HG03159 (cell line): ENCODE results near the gene SHCBP1L.
"Not testable (repeated sequence)": the region's sequence is repeated elsewhere in the genome, so short reads cannot be mapped to it uniquely, and the experiment has no call there.

Experiments
- ATAC-seq: cut with Tn5 transposase; IDR thresholded peaks from one replicate; pipeline ENCODE4 v1.9.1; 2021; ENCODE audit warnings: mild to moderate bottlenecking, moderate library complexity; ENCODE audit not compliant: unreplicated experiment

Gene SHCBP1L

DNA sequence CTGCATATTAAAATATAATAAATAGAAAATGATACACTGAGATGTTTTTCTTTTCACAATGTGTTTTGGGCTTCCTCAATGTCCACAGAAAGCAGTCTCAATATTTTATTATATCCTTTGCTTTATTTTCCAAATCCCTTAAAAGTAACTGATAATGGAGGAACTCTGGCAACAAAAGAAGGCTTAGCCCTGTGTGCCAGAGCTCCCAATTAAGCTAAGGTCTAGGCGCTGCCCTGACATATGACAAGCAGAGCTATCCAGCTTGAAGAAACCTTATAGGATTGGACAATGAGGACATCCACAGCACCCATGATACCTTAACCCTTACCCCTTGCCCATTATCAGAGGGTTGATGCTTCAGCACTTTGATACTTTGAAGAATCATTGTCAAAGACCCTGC, 12.9 kb upstream of the SHCBP1L start:
- ATAC-seq, result no peak

DNA sequence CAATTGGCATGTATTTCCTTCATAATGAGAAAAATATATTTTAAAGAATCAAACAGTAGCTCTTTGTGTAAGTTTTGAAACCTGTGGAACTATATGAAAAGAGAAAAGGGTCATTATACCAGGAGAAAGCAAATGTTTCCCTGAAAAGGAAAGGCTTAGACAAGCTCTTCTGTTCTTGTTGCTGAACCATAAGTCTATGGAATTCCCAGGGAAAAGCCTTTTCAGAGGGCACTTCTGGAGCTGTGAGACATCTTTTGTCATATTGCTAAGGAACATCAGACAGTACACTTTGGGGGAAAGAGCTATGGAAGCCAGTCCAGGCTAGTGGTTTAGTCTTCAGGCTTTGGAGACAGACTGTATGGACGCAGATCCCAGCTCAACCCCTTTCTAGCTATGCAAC, 12.1 kb upstream of the SHCBP1L start:
- no peak for ATAC-seq

DNA sequence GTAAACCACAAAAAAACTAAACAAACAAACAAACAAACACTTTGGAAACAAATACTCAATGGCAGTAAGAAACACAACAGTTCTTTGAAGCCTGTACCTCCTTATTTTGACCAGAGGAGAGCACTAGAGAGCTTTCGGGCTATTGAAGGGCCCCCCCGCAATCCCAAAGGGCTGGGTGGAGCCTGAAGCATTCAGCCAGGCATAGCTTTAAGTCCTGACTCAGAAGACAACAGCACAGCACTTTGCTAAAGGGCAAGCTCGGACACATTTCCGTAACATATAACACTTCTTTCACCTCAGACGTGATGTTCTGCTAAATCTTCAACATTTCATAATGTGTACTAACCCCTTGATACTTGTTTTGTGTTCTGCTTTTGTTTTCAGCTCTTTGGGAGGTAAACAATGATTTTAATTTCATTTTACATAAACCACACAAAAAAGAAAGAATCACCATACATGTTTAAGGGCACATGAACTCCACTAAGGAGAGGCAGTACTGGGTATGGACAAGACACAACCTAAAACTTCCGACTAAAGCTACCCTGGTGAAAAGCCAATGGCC, 9.7 kb upstream of the SHCBP1L start:
- ATAC-seq, result peak; percentile 91

DNA sequence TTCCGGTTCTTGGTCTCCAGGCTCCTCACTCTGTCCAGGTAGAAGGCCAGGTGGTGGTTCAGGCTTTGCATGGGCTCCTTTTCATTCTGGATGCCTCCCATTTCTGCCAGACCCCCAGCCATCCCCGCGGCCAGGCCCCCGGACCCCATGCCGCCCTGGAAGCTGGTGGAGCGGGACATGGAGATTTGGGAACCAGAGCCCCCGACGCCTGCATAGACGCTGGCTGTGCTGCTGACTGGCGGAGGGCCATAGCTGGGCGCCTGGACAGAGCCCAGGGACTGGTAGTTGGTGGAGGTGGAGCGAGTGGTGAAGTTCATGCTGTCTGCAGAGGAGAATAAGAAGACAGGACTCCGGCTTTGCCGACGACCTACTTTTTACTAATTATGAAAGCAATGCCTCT, 7.1 kb upstream of the SHCBP1L start:
- no peak for ATAC-seq

DNA sequence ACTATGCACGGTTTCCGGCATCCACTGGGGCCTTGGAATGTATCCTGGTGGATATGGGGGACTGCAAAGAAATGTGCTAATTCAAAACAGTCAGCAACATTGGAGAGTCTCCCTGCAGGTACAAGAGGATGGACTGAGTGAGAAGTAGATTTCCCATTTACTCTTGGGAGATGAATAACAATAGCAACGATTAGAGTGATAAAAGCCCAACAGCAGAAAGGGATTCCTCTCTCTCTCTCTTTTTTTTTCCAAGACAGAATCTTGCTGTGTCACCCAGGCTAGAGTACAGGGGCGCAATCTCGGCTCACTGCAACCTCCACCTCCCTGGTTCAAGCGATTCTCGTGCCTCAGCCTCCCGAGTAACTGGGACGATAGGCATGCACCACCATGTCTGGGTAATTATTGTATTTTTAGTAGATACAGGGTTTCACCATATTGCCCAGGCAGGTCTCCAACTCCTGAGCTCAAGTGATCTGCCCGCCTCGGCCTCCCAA, 5.0 kb upstream of the SHCBP1L start:
- ATAC-seq, result no peak

DNA sequence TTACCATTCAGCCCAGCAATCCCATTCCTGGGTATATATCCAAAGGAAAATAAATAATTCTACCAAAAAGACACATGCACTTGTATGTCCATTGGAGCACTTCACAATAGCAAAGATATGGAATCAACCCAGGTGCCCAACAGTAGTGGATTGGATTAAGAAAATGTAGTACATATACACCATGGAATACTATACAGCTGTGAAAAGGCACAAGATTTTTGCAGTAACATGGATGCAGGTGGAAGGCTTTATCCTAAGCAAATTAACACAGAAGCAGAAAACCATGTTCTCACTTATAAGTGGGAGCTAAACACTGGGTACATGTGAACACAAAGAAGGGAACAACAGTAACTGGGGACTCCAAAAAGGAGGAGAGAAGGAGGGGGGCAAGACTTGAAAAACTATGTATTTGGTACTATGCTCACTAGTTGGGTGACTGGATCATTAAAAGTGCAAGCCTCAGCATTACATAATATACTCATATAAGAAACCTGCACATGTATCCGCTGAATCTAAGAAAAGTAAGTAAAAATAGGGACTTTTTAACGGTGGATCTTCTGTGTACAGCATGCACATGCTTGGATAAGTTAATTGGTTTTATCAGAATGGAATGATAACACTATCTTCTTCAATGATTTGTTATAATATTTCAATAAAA, 3.9 kb upstream of the SHCBP1L start:
- ATAC-seq, result no peak

DNA sequence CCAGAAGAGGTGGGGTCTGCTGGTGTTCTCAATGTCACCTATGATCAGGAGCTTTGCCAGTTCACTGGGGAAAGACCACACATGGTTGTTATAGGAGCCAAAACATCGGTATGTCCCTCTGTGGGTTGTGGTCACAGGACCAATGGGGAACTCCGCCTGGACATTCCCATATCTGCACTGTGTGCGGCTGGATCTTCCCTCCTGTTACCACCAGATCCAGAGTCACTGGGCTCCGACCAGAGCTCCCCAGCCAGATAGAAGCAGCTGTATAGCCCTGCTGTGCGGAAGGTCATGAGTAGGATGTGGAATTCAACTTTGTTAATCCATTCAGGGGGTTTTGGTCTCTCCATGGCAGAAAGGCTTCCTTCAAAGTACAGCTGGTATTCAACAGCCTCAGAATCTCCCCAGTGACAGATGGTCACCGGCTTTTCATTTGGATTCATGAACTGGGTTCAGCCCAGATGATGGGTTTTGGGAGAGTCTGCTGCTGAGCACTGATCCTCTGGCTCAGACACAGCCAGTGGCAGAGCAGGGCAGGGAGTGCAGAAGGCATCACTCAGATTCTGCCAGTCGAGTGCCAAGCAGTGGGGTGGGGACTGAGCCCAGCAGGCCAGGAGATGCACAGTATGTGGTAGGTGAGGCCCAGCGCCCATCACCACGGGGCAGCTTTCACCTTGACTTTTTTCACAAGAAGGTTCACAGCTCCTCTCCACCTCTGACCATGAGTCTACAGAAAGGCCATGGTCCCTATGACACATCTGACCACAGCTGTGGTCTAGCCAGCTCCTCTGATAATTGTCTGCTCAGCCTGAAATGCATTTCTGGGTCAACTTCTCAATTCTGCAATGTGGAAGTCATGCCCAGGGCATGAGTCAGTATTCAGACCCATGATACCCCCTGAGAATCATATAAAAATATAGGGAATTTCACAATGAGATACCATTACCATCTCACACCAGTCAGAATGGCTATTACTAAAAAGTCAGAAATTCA, 2.9 kb upstream of the SHCBP1L start:
- no peak for ATAC-seq

DNA sequence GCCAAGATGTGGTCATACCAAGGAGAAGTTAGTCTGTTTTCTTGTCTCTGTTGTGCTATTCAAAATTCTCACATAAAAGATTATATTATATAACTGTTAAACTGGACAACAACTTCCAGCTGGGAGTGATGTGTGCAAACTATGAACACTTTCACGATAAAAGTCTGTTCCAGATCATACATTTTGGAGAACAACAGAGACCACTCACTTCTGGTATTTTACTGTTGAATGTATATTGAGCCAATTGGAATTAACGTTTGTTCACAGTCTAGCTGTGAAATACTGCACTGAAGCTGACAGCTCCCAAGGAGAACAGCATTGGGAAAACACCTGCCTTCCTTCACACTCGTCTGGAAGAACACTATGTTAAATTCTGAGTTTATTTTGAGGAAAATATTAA, 860 bp upstream of the SHCBP1L start:
- ATAC-seq, result no peak

DNA sequence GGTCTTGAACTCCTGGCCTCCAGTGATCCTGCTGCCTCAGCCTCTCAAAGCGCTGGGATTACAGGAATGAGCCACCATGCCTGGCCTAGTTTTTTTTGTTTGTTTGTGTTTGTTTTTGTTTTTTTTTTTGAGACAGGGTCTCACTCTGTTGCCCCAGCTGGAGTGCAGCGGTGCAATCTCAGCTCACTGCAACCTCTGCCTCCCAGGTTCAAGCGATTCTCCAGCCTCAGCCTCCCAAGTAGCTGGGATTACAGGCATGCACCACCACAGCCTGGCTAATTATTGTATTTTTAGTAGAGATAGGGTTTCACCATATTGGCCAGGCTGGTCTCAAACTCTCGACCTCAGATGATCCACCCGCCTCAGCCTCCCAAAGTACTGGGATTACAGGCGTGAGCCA, 9.6 kb downstream of the SHCBP1L start:
- ATAC-seq, result not testable (repeated sequence)

DNA sequence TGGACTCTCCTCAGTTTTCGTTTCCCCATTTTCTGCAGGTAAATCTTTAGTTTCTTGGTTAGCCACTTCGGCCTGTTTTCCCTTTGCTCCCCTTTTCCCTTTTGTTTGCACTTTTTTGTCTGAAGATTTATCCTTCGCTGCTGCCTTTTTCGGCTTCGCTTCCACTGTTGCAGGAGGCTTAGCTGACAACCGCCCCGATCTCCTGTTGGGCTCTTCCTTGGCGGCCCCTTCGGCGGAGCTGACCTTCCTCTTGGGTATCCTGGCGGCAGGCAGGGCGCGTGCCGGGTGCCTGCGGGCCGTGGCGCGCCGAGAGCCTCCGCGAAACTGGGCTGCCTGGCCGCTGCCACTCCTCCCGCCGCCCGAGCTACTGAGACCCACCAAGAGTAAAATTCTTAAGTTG, 10.8 kb downstream of the SHCBP1L start:
- not testable (repeated sequence) for ATAC-seq

DNA sequence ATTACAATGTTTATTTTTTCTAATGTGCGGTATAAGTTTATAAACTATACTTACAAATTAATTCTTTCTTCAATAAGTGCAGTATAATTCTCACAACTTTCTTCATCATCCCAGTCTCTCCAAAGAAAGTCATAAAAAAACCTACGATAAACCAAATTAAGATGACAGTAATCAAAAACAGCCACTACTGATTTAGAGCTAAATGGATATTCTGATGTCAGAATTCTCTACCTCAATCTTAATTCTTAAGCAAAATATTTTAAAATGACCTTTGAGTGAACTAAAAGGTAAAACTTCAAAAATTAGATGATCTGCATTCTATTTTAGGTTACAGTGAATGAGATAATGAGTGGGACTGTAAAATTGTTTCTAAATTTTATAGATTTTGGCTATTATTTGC, 13.6 kb downstream of the SHCBP1L start:
- no peak for ATAC-seq

DNA sequence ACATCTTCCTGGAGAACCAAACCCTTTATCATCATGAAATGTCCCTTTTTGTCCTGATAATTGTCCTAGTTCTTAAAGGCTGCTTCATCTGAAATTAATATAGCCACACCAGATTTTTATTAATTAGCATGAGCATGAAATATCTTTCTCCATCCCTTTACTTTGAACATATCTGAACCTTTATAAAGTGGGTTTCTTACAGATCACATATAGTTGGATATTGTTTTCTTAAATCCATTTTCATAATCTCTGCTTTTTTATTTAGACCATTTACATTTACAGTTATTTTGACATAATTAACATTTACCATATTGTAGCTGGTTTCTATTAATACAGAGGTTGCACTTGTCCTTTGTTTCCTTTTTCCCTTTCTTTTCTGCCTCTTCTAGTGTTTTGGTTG, 17.2 kb downstream of the SHCBP1L start:
- ATAC-seq, result no peak

DNA sequence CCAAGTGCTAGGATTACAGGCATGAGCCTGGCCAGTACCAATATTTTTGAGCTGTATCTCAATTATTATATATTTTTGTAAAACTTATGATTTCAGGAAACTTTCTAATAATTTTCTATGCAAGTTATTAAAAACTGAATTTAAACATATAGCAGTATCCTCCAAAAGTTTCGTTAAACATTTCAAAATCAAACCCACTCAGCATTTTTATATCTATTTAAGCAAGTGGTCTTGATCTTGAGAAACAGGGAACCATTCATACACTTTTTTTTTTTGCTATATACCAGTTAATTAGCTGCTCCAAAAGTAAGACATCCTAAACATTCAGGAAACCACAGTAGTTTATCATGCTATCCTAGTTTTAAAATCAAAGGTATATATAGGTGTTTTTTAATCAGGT, 22.0 kb downstream of the SHCBP1L start:
- no peak for ATAC-seq

DNA sequence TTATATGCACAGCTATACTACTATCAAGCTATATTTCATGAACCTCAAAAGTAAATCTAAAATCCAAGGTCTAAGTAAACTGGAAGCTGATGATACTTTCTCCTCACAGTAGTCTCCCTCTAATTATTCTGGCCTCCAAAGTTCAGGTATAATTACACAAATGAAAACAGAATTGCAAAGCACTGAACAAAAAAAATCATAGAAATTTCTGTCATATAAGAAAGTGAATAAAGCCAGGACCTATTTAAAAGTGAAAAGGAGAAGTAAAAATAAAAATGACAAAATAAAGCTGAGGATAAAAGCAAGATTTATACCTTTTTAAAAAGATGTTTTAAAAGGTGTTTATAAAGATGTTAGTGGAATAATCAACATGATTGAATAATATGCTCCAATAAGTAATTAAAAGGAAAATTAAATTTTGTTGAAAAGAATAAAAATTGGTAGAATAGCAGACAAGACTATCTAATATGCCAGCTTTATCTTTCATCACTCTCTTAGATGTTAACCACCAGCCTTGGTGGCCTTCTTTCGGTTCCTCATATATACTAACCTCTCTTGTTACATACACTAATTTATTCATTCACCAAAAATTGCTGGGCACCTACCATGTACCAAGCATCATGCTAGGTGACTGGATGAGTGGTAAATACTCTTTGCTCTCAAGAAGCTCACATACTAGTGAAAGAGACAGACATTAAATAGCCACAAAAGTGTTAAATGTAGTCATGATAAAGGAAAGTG, 25.1 kb downstream of the SHCBP1L start:
- peak; percentile 62 for ATAC-seq

DNA sequence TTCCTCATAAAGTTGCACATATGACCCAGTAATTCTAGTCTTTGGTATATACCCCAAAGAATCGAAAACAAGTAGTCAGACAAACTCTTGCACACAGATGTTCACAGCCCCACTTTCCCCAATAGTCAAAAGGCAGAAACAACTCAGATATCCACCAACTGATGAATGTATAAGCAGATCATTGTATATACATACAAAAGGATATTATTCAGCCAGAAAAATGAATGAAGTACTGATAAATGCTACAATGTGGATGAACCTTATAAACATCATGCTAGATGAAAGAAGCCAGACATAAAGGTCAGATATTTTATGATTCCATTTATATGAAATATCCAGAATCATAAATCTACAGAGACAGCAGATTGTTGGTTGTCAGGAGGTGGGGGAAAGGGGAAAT, 27.3 kb downstream of the SHCBP1L start:
- no peak for ATAC-seq

DNA sequence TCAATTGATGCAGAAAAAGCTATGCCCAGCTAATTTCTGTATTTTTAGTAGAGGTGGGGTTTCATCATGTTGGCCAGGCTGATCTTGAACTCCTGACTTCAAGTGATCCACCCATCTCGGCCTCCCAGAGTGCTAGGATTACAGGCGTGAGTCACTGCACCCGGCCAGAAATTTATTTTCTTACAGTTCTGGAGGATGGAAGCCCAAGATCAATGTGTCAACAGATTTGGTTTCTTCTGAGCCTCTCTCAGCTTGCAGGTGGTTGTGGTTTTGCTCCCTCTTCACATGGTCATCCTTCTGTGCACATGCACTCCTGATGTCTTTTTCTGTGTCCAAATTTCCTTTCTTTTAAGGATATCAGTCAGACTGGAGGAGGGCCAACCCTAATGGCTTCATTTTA, 35.6 kb downstream of the SHCBP1L start:
- ATAC-seq, result no peak

DNA sequence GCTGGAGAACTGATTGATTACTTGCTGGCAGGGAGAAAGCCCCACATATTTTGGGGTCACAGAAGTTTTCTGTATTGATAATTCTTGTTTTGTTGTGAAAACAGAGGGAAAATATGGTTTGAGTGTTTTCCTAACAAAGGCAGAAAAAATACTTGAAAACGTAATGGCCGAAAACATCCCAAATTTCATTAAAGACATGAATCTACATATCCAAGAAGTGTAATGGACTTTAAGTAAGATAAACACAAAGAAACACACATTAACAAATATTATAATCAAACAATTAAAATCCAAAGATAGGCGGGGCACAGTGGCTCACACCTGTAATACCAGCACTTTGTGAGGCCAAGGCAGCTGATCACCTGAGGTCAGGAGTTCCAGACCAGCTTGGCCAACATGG, 39.6 kb downstream of the SHCBP1L start:
- ATAC-seq, result no peak

DNA sequence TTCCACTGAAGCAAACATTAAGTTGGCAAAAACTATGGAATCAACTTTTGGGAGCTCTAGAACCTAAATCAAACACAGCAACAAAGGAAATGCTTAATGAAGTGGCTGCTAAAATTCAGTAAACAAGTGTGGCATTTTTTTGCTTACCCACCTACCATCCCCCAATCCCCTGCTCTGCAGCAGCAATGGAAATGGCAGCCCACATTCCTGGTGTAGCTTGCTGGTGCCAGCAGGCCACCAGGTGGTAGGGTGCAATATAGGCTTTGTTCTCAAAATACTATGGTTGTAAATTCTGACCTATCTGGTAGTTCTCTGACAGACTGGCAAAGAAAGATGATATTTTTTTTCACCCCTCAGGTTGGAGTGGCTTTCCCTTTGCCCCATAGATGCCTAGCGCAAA, 42.8 kb downstream of the SHCBP1L start:
- no peak for ATAC-seq

DNA sequence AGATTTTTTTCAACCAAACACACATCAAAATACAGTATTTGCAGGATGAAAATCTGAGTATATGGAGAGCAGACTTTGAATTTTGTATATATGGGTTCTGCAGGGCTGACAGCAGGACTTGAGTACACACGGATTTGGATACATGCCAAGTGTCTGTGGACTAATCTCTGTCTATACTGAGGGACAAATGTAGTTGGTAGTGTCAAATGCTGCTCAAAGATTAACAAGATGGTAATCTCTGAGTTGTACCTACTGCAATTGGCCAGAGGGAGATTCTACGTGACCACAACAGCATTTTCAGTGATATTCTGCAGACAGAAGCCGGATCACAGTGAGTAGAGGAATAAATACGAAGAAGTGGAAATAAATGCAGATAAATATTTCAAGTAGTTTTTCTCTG, 43.4 kb downstream of the SHCBP1L start:
- no peak for ATAC-seq

DNA sequence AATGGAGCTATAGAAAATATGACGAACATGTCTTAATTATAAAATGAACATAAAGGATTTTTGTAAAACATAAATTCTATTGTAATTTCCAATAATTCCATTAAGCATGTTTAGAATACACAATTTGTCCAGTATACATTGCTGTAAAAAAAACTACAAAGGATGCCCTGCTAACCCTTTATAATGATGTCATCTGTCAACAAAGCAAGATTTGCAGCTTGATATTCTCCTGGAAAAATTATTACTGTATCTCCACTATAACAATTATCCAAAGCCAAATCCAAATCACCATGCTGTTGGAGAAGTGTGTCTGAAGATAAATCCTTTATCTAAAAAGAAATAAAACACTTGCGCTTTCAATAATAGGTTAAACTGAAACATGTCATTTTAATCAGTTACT, 47.6 kb downstream of the SHCBP1L start:
- ATAC-seq, result no peak

DNA sequence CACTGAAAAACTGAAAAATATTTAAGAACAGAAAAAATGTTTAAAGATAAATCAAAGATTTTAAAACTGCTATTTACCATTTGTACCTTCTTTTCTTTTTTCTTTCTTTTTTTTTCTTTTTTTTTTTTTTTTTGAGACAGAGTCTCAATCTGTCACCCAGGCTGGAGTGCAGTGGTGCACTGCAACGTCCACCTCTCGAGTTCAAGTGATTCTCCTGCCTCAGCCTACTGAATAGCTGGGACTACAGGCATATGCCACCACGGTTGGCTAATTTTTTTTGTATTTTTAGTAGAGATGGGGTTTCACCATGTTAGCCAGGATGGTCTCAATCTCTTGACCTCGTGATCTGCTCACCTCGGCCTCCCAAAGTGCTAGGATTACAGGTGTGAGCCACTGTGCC, 51.0 kb downstream of the SHCBP1L start:
- ATAC-seq, result not testable (repeated sequence)
